NT2/D1 (cell line): Measurements from ENCODE around the gene VPREB1.

Experiments used
- DNase-seq: peaks from one replicate; pipeline ENCODE4 v3.0.0-alpha.2; 2011; ENCODE audit warnings: low read depth, low spot score
- H3K27me3 ChIP-seq: 2 replicates; pipeline ENCODE4 v1.6.0; 2011; ENCODE audit warnings: mild to moderate bottlenecking; ENCODE audit not compliant: insufficient read length, insufficient read depth
- H3K36me3 ChIP-seq: 2 replicates; pipeline ENCODE4 v1.6.1; 2011; ENCODE audit warnings: mild to moderate bottlenecking, low read length, mixed read lengths; ENCODE audit not compliant: insufficient read depth, insufficient read length
- H3K4me1 ChIP-seq: 2 replicates; pipeline ENCODE4 v1.5.1; 2011; ENCODE audit not compliant: insufficient read depth, insufficient read length
- H3K4me3 ChIP-seq: 2 replicates; pipeline ENCODE4 v1.5.1; 2011; ENCODE audit warnings: low read depth; ENCODE audit not compliant: insufficient read length
- H3K9ac ChIP-seq: 2 replicates; pipeline ENCODE4 v1.6.0; 2011; ENCODE audit warnings: low read depth; ENCODE audit not compliant: insufficient read length
- H3K9me3 ChIP-seq: 2 replicates; pipeline ENCODE4 v1.5.1; 2011; ENCODE audit warnings: mild to moderate bottlenecking, low read length; ENCODE audit not compliant: insufficient read depth
- SUZ12 ChIP-seq: IDR thresholded peaks from 2 replicates; pipeline ENCODE4 v1.6.1; 2011; ENCODE audit not compliant: insufficient read length, insufficient read depth; ENCODE audit errors: extremely low read depth
- YY1 ChIP-seq: IDR thresholded peaks from 2 replicates; pipeline ENCODE4 v1.6.1; 2011; ENCODE audit not compliant: insufficient read length, insufficient read depth
- ZNF274 ChIP-seq: IDR thresholded peaks from 2 replicates; pipeline ENCODE4 v1.6.1; 2011; ENCODE audit warnings: mild to moderate bottlenecking, low read depth, low read length

Gene VPREB1

DNA sequence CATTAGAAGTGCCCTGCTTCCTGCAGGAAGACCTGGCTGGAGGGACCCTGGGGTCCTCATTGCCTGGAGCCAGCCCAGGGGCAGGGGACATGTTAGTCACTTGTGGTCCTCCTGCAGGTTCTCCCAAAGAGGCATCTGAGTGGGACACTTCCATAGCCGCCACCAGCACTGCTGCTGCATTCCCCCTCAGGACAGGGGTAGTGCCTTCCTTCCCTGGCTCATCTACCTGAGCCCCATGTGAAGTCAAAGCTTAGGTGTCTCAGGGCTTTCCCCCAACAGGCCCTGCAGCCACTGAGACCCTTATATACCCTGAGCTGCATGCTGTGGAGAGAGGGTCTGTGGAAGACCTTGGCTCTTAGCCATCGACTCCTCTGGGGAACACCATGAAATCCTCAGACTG is 45.0 kb upstream of the VPREB1 start:
- Histone ChIP-seq H3K4me3 (no peak overlapping the region), H3K36me3 (no peaks in the 10 kb centered on the region), H3K4me1 (no peaks in the 10 kb centered on the region), H3K9ac (no peak overlapping the region), H3K9me3 (no peaks in the 10 kb centered on the region), H3K27me3 (peaks cover 97% of the 10 kb centered on the region)
- TF ChIP-seq YY1 (no peak), SUZ12 (no peak), ZNF274 (no peak)
- DNase-seq, result no peak

DNA sequence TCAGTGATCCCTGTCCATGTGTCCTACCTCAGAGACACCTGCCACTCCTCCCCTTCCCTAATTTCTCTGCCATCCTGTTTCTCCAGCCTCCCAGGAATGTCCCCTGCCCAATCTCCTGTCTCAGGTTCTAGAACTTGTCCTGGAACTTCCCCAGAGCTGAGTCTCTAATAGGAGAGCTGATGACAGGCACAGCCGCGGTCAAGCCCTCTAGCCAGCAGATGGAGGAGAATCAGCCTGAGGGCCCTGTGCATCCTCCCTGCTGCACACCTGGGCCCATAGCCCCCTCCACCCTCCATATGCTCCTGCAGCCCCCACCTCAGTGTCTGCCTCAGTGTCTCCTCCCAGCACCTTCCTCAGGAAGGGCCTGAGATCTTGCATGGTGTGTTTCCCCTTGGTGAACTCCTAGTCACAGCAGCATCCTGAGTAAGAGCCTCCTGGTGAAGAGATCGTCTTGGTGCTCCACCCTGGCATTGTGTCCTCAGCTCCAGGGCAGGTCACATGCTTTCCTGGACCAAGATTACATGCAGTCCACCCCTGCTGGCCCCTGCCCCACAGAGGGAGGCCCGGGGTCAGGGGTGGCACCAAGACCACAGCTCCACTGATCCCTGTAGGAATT is 43.9 kb upstream of the VPREB1 start:
- no peaks in the 10 kb centered on the region for H3K36me3 ChIP-seq
- peaks cover 97% of the 10 kb centered on the region for H3K27me3 ChIP-seq
- H3K4me1 ChIP-seq, result no peaks in the 10 kb centered on the region
- H3K4me3 ChIP-seq, result no peak overlapping the region
- H3K9ac ChIP-seq, result no peak overlapping the region
- H3K9me3 ChIP-seq, result no peaks in the 10 kb centered on the region
- TF ChIP-seq SUZ12, result no peak
- TF ChIP-seq YY1, result no peak
- no peak for TF ChIP-seq ZNF274
- no peak for DNase-seq

- no peak for TF ChIP-seq YY1
- no peak for TF ChIP-seq SUZ12
- no peak for TF ChIP-seq ZNF274
- no peaks in the 10 kb centered on the region for H3K4me1 ChIP-seq
- DNase-seq, result peak; percentile 30
- no peak overlapping the region for H3K4me3 ChIP-seq
- H3K9me3 ChIP-seq, result no peaks in the 10 kb centered on the region
- H3K27me3 ChIP-seq, result peaks cover 97% of the 10 kb centered on the region
- H3K9ac ChIP-seq, result no peak overlapping the region
- H3K36me3 ChIP-seq, result no peaks in the 10 kb centered on the region
Measured at GRCh38 chr22:22201185-22201929, 43.2 kb upstream of the VPREB1 start.

GRCh38 chr22:22201930-22202343 is 42.6 kb upstream of the VPREB1 start:
- Histone ChIP-seq H3K27me3 (peaks cover 97% of the 10 kb centered on the region), H3K36me3 (no peaks in the 10 kb centered on the region), H3K9me3 (no peaks in the 10 kb centered on the region), H3K9ac (no peak overlapping the region), H3K4me1 (no peaks in the 10 kb centered on the region), H3K4me3 (no peak overlapping the region)
- DNase-seq, result no peak
- no peak for TF ChIP-seq ZNF274
- no peak for TF ChIP-seq SUZ12
- no peak for TF ChIP-seq YY1

DNA sequence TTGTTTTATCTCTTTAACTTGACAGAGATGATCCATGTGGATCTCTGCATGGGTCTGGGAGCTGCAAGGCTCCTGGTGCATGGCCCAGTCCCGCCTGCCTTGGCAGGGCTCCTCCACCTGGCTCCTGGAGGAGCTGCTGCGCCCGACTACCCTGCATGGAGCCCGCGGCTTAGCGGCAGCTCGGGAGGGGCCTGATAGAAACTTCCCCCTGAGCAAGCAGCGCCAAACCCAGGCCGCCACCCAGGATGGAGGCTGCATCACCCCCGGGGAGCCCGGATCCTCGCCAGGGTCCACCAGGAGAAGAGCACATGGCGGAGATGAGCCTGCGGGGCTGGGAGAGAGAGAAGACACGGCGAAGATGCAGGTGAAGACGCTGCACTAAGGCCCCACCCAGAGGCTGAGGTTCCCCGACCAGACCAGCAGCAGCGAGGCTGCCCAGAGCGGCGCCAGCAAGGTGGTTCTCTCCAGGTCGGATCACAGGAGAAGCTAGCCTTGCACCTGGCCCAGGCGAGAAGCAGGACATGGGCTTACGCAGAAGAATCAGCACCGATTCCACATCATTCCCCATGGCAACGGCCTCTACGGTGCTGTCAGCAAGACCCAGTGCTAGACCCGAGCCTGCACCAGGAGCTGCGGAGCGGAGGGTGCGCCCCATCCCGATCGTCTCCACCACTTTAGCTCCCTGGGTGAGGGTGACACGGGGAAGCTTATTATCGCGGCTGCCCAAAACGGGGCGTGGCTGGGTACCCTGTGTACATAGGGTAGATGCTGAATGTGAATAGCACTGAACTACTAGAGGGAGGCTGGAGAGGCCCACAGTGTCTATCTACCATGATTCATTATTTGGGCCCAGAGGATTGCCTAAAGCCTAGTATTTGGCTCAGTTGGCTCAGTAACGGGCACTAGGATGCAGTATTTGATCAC is 41.3 kb upstream of the VPREB1 start:
- no peak overlapping the region for H3K4me3 ChIP-seq
- H3K27me3 ChIP-seq, result peaks cover 98% of the 10 kb centered on the region
- TF ChIP-seq YY1 (no peak), ZNF274 (no peak), SUZ12 (no peak)
- no peak for DNase-seq
- H3K36me3 ChIP-seq, result no peaks in the 10 kb centered on the region
- no peak overlapping the region for H3K9ac ChIP-seq
- H3K9me3 ChIP-seq, result no peaks in the 10 kb centered on the region
- H3K4me1 ChIP-seq, result no peaks in the 10 kb centered on the region

DNA sequence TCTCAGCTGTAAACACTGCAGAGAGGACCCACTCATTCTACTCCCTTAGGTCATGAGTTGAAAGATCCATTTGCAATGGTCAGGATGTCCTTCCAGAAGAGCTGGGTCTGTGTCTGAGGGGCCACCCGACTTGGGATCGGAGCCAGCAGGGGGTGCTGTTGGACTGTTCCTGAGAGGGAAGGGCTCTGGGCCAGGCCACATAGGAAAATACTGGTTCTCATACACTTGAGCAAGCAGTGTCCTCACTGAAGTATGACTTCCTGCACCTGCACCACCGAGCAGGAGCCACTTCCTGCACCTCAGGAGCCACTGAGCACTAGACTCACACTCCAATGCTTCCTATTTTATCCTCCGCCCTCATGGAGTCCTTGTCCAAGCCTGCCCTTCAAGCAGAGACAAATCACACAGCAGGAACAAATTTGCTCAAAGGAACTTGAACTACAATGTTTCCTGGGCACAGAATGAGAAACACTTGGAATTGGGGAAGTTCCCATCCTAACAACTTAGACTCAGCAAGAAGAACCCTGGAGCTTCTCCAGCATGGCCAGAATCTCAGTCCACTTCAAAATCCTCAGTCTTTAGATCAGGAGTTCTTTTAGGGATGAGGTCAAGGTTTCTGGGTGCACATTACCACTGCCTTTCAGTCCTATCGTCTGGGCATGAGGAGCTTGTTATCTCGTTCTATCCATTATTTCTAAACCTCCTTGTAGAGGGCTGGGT is 36.6 kb upstream of the VPREB1 start:
- Histone ChIP-seq H3K27me3 (peaks cover 98% of the 10 kb centered on the region), H3K4me3 (no peak overlapping the region), H3K9me3 (no peaks in the 10 kb centered on the region), H3K9ac (no peak overlapping the region), H3K36me3 (no peaks in the 10 kb centered on the region), H3K4me1 (no peaks in the 10 kb centered on the region)
- DNase-seq, result peak; percentile 49
- no peak for TF ChIP-seq YY1
- no peak for TF ChIP-seq SUZ12
- no peak for TF ChIP-seq ZNF274
